K562 (cell line): ENCODE data around the gene LRRC25. TPM values are rescaled to one million over a fixed set of nuclear protein-coding genes. Genes with fewer than 3 reads are reported as not detected.

Experiments used
- ATF6 ChIP-seq: sonication (generic); formaldehyde crosslinking; IDR thresholded peaks from 2 replicates; pipeline ENCODE4 v1.4.0; 2020; ENCODE audit warnings: mild to moderate bottlenecking, missing genetic modification reagents
- CREB3L1 ChIP-seq: fragments of 450-650 bp; IDR thresholded peaks from 2 replicates; pipeline ENCODE4 v1.6.1; 2014; ENCODE audit warnings: low read depth, mild to moderate bottlenecking, moderate library complexity, borderline replicate concordance
- CXXC5 ChIP-seq: fragments of 250-450 bp; sonication (Bioruptor Pico); IDR thresholded peaks from 2 replicates; pipeline ENCODE4 v1.8.0; 2022; ENCODE audit warnings: inconsistent platforms, mild to moderate bottlenecking, moderate library complexity
- MED1 ChIP-seq: sonication (generic); formaldehyde crosslinking; IDR thresholded peaks from 2 replicates; pipeline ENCODE4 v1.8.1; 2023; ENCODE audit warnings: missing genetic modification reagents, borderline replicate concordance
- NR2C2 ChIP-seq, 2 experiments: fragments of 200-800 bp in 1 of 2; sonication (Bioruptor generic) in 1 of 2; sonication (generic) in 1 of 2; formaldehyde crosslinking in 1 of 2; IDR thresholded peaks; 2 replicates each; pipeline versions ENCODE4 v1.6.1 to v1.8.0; 2016 to 2022; ENCODE audit warnings: mild to moderate bottlenecking in 1 of 2, missing compliant biosample characterization in 1 of 2, missing genetic modification characterization in 1 of 2, missing genetic modification reagents in 1 of 2
- RAD21 ChIP-seq, 2 experiments: fragments of 250-450 bp in 1 of 2; fragments of 450-650 bp in 1 of 2; sonication (Bioruptor Pico) in 1 of 2; formaldehyde crosslinking in 1 of 2; IDR thresholded peaks in 1 of 2; conservative IDR thresholded peaks in 1 of 2; 2 replicates each; pipeline versions ENCODE4 v1.4.0 to v1.8.0; 2020 to 2022; ENCODE audit warnings: mild to moderate bottlenecking in 2 of 2, moderate library complexity in 1 of 2
- TBP ChIP-seq: optimal IDR thresholded peaks from 2 replicates; pipeline ENCODE3; 2011; ENCODE audit warnings: low read depth, low read length, improper control_type of control experiment
- TCF3 ChIP-seq: sonication (generic); formaldehyde crosslinking; IDR thresholded peaks from 2 replicates; pipeline ENCODE4 v1.4.0; 2020; ENCODE audit warnings: mild to moderate bottlenecking, missing genetic modification reagents
- ZNF318 ChIP-seq, 2 experiments: fragments of 450-650 bp; IDR thresholded peaks; 2 replicates each; pipeline ENCODE4 v1.6.1; 2016; ENCODE audit warnings: mild to moderate bottlenecking in 2 of 2, borderline replicate concordance in 1 of 2, low read depth in 1 of 2, moderate library complexity in 1 of 2
- ZNF589 ChIP-seq: fragments of 200-800 bp; sonication (Bioruptor generic); IDR thresholded peaks from 2 replicates; pipeline ENCODE4 v1.6.1; 2016; ENCODE audit warnings: low read depth, missing genetic modification characterization, missing compliant biosample characterization
- ZNF668 ChIP-seq: fragments of 250-450 bp; sonication (Bioruptor Pico); IDR thresholded peaks from 2 replicates; pipeline ENCODE4 v1.8.0; 2022; ENCODE audit warnings: mild to moderate bottlenecking, inconsistent platforms
- polyA plus RNA-seq, 8 experiments: library from polyadenylated mRNA; depleted of rRNA in 4 of 8; stranded (reverse) in 5 of 8; unstranded in 3 of 8; fragments of >200 nt; fragmentation: Nextera tagmentation in 2 of 8; fragmentation: Illumina TruSeq in 1 of 8; extraction: Ambion mirVana in 2 of 8; extraction: Trizol in 1 of 8; gene quantifications; 2 replicates each; pipeline versions ENCODE4 v1.2.1 to v1.2.3, GENCODE V29; 2011 to 2014; ENCODE audit warnings: inconsistent platforms in 1 of 8, missing spikeins in 1 of 8
- total RNA-seq, 7 experiments: library from RNA; depleted of rRNA in 6 of 7; stranded (reverse); fragments of >200 nt in 6 of 7; fragmentation: Illumina TruSeq in 2 of 7; extraction: Trizol in 2 of 7; gene quantifications; 2 replicates each; pipeline versions ENCODE4 v1.2.1 to v1.2.3, GENCODE V29; 2011 to 2021; ENCODE audit warnings: low replicate concordance in 1 of 7

LRRC25 gene
- total and polyA plus RNA-seq, 9 of the 15 experiments (the other 6 are each of a cell fraction or from before 2014, with no cell fraction given) = 0.07 to 0.36 (median 0.10) TPM; not detected in 3

GRCh38 chr19:18388100-18388959, 9.1 kb downstream of the LRRC25 start (continued):
- peak; percentile 89; the same call in 1 of the 2 replicates for TF ChIP-seq MED1
- peak; percentile 87 for TF ChIP-seq ZNF589 (CRISPR knock-in tag)
- 0 out of 2 replicates have a peak, but pooled peaks have one; percentile 66 for TF ChIP-seq ATF6 (CRISPR knock-in tag)
- no peak for TF ChIP-seq ZNF318 (IDR thresholded peaks at IDR 0.05; ENCODE audit: borderline replicate concordance in 1 of 2, low read depth in 1 of 2)
- TF ChIP-seq TCF3 (CRISPR knock-in tag) = peak; percentile 36; the same call in 1 of the 2 replicates
- TF ChIP-seq RAD21 (CRISPR knock-in tag; conservative IDR thresholded peaks at IDR 0.05 in 1 of 2, IDR thresholded peaks at IDR 0.05 in 1 of 2) = peak; percentile 60 to 70
- peak; percentile 62 for TF ChIP-seq TBP
- peak; percentile 4; the same call in 1 of the 2 replicates for TF ChIP-seq ZNF668 (CRISPR knock-in tag)
- TF ChIP-seq CREB3L1 = peak; percentile 52; the same call in 1 of the 2 replicates
- peak; percentile 78 for TF ChIP-seq NR2C2 (CRISPR knock-in tag; IDR thresholded peaks at IDR 0.05)
- no peak for TF ChIP-seq NR2C2 (tag; IDR thresholded peaks at IDR 0.05)
- TF ChIP-seq CXXC5 (CRISPR knock-in tag) = peak; percentile 89
